ENCODE results near the gene LEAP2.

- TF ChIP-seq FOXM1 (IDR thresholded peaks at IDR 0.05; ENCODE audit: borderline replicate concordance, low read depth) = no peak
- no peak for TF ChIP-seq EP300 (IDR thresholded peaks at IDR 0.05; ENCODE audit: borderline replicate concordance)
- no peak for TF ChIP-seq MAX (IDR thresholded peaks at IDR 0.05)
- TF ChIP-seq ZBTB7A (IDR thresholded peaks at IDR 0.05; ENCODE audit: low read depth) = no peak
- TF ChIP-seq CREB1 (IDR thresholded peaks at IDR 0.05; ENCODE audit: low read depth) = no peak
- TF ChIP-seq TEAD4 (IDR thresholded peaks at IDR 0.05) = no peak
- no peak for TF ChIP-seq EGR1 (IDR thresholded peaks at IDR 0.05)
- no peak for TF ChIP-seq NFIC (IDR thresholded peaks at IDR 0.05)
- TF ChIP-seq TAF1 (IDR thresholded peaks at IDR 0.05; ENCODE audit: low read depth) = no peak
- TF ChIP-seq REST (IDR thresholded peaks at IDR 0.05; ENCODE audit: low read depth) = no peak
- TF ChIP-seq TCF12 (IDR thresholded peaks at IDR 0.05; ENCODE audit: low read depth) = no peak
- no peak for TF ChIP-seq USF1 (IDR thresholded peaks at IDR 0.05)
Observed at GRCh38 chr5:132836852-132837251, 36.6 kb upstream of the LEAP2 start.
